Ovary (tissue), 3 donors: ENCODE measurements around the gene ALPK3.

Experiments used
- CTCF ChIP-seq, 3 donors: fragments of 450-650 bp in 2 of 3; fragments of 200-600 bp in 1 of 3; IDR thresholded peaks; one replicate each; pipeline versions ENCODE4 v1.5.1 to v1.8.0; 2016 to 2022; ENCODE audit warnings: antibody characterized with exemption in 3 of 3, mild to moderate bottlenecking in 1 of 3
- EP300 ChIP-seq: sonication (generic); formaldehyde crosslinking; IDR thresholded peaks from one replicate; pipeline ENCODE4 v1.6.1; 2017; ENCODE audit warnings: antibody characterized with exemption
- POLR2A ChIP-seq: fragments of 450-650 bp; IDR thresholded peaks from one replicate; pipeline ENCODE4 v1.6.1; 2017; ENCODE audit warnings: antibody characterized with exemption, mild to moderate bottlenecking, moderate library complexity
- donor health status: DM: no; HTN: no; CAD: no.

DNA sequence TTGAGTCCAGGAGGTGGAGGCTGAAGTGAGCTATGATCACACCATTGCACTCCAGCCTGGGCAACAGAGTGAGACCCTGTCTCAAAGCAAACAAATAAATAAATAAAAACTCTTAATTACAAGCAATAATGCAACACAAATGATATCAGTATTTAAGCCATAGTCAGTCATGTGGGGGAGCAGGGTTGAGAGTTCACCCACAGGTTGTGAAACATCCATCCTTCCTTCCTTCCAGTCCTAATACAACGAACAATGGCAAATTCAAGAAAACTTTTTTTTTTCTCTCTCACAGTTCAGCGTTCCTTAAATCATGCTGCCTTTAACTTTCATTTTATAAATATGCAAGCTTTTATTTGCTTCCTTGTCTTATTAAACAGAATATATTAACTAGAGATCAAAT is 44.7 kb upstream of the ALPK3 start:
- no peak for TF ChIP-seq CTCF (IDR thresholded peaks at IDR 0.05)
- no peak for TF ChIP-seq POLR2A
- TF ChIP-seq EP300, result no peak
